ENCODE data around the gene CRIM1.

DNA sequence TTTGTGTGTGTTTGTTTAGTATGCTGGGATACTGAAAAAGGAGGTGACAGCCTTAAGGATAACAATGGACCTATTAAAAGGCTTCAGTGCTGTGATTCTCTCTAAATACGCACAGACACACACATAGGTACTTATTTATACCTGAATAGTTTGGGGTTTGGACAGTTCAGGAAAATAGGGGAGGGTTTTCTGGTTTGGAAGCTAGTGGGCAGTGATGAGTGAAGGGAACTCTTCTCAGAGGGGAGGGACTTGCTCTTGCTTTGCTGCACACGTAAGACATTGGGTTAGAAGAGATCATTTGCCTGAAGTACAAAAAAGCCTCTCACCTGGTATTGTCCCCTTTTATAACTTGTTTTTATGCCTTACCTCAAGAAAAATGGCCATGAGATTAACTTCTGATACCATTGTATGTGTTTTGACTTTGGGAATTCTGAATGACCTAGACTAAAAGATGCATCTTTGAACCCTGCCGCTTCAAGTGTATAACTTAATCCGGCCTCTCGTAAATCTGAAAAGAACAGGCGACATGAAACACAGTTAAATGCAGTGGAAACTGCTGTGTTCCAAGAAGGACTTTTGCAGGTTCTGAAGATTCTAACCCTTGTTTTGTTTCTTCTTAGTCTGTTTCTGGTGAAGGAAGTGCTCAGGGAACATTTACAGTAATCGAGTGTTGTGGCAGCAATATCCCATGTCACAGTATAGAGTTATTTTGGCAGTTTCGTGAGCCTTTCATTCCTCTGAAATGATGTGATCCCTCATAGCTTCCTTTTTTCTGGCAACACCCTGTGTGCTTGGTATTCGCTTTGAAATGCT, 2.5 kb downstream of the CRIM1 start:
- TF ChIP-seq CTCF (conservative IDR thresholded peaks at IDR 0.05) (no peak), ZFX (IDR thresholded peaks at IDR 0.05) (no peak)

Measured in C4-2B (cell line).